ENCODE results near the gene PFAS.
A peak's percentile ranks its signal among the peaks of the same experiment; 100 is the strongest.

Gene PFAS

GRCh38 chr17:8220783-8221662 lies 28.1 kb upstream of the PFAS start:
- no peaks in the 10 kb centered on the region for H3K27me3 ChIP-seq (ENCODE audit: insufficient read depth, low read depth)
- H3K4me1 ChIP-seq (ENCODE audit: low read depth, poor library complexity, severe bottlenecking): no peaks in the 10 kb centered on the region
- no peak for TF ChIP-seq CTCF (conservative IDR thresholded peaks at IDR 0.05; ENCODE audit: low read depth, low read length)
- H3K9ac ChIP-seq: peak overlapping the region; percentile 53; the same call in 1 of the 2 replicates
- H2AFZ ChIP-seq (ENCODE audit: low read depth): peak overlapping the region; percentile 22
- no peaks in the 10 kb centered on the region for H4K20me1 ChIP-seq (ENCODE audit: insufficient read depth)
- no peaks in the 10 kb centered on the region for H3K36me3 ChIP-seq (ENCODE audit: insufficient read depth)
- no peak overlapping the region for H3K4me3 ChIP-seq (IDR thresholded peaks at IDR 0.05; ENCODE audit: insufficient read depth, low read depth, low read length)
- no peaks in the 10 kb centered on the region for H3K79me2 ChIP-seq (ENCODE audit: insufficient read depth, low read depth)
- no peak overlapping the region; the same call in 1 of the 2 replicates for H3K4me2 ChIP-seq
- H3K27ac ChIP-seq: peak overlapping the region; percentile 56; the same call in 1 of the 2 replicates

- Histone ChIP-seq H3K27ac (peak overlapping the region; percentile 74), H3K36me3 (ENCODE audit: insufficient read depth) (no peaks in the 10 kb centered on the region), H3K4me2 (peak overlapping the region; percentile 21; the same call in 1 of the 2 replicates), H2AFZ (ENCODE audit: low read depth) (no peak overlapping the region; the same call in 1 of the 2 replicates), H3K4me1 (ENCODE audit: low read depth, poor library complexity, severe bottlenecking) (no peaks in the 10 kb centered on the region), H3K79me2 (ENCODE audit: insufficient read depth, low read depth) (no peaks in the 10 kb centered on the region), H3K27me3 (ENCODE audit: insufficient read depth, low read depth) (no peaks in the 10 kb centered on the region), H4K20me1 (ENCODE audit: insufficient read depth) (no peaks in the 10 kb centered on the region), H3K9ac (peak overlapping the region; percentile 53; the same call in 1 of the 2 replicates), H3K4me3 (IDR thresholded peaks at IDR 0.05; ENCODE audit: insufficient read depth, low read depth, low read length) (no peak overlapping the region)
- no peak for TF ChIP-seq CTCF (conservative IDR thresholded peaks at IDR 0.05; ENCODE audit: low read depth, low read length)
These were observed 27.3 kb upstream of the PFAS start for GRCh38 chr17:8221663-8222379.

GRCh38 chr17:8222380-8222629 lies 26.8 kb upstream of the PFAS start:
- no peak for TF ChIP-seq CTCF (conservative IDR thresholded peaks at IDR 0.05; ENCODE audit: low read depth, low read length)
- Histone ChIP-seq H3K36me3 (ENCODE audit: insufficient read depth) (no peaks in the 10 kb centered on the region), H3K79me2 (ENCODE audit: insufficient read depth, low read depth) (no peaks in the 10 kb centered on the region), H2AFZ (ENCODE audit: low read depth) (no peak overlapping the region), H4K20me1 (ENCODE audit: insufficient read depth) (no peaks in the 10 kb centered on the region), H3K4me3 (IDR thresholded peaks at IDR 0.05; ENCODE audit: insufficient read depth, low read depth, low read length) (no peak overlapping the region), H3K9ac (no peak overlapping the region; the same call in 1 of the 2 replicates), H3K4me2 (peak overlapping the region; percentile 33; the same call in 1 of the 2 replicates), H3K27me3 (ENCODE audit: insufficient read depth, low read depth) (no peaks in the 10 kb centered on the region), H3K27ac (peak overlapping the region; percentile 74; the same call in 1 of the 2 replicates), H3K4me1 (ENCODE audit: low read depth, poor library complexity, severe bottlenecking) (no peaks in the 10 kb centered on the region)

- Histone ChIP-seq H3K4me3 (IDR thresholded peaks at IDR 0.05; ENCODE audit: insufficient read depth, low read depth, low read length) (no peak overlapping the region), H2AFZ (ENCODE audit: low read depth) (no peak overlapping the region), H3K36me3 (ENCODE audit: insufficient read depth) (no peaks in the 10 kb centered on the region), H3K79me2 (ENCODE audit: insufficient read depth, low read depth) (no peaks in the 10 kb centered on the region), H3K27me3 (ENCODE audit: insufficient read depth, low read depth) (no peaks in the 10 kb centered on the region), H3K9ac (peak overlapping the region; percentile 59; the same call in 1 of the 2 replicates), H3K4me2 (peak overlapping the region; percentile 33; the same call in 1 of the 2 replicates), H3K4me1 (ENCODE audit: low read depth, poor library complexity, severe bottlenecking) (no peaks in the 10 kb centered on the region), H3K27ac (peak overlapping the region; percentile 74), H4K20me1 (ENCODE audit: insufficient read depth) (no peaks in the 10 kb centered on the region)
- no peak for TF ChIP-seq CTCF (conservative IDR thresholded peaks at IDR 0.05; ENCODE audit: low read depth, low read length)
These were observed 26.3 kb upstream of the PFAS start for GRCh38 chr17:8222630-8223355.

Measured in KMS-11 (cell line).